ENCODE results near the gene CCNL2.

- TF ChIP-seq CTCF (conservative IDR thresholded peaks at IDR 0.05; ENCODE audit: low read depth, low read length), result peak; percentile 50; the same call in 1 of the 2 replicates
- TF ChIP-seq EZH2 (IDR thresholded peaks at IDR 0.05; ENCODE audit: borderline replicate concordance, low read depth, low read length, poor library complexity, severe bottlenecking), result no peak
These were observed 49.7 kb downstream of the CCNL2 start, which contains the start of gene DVL1 for GRCh38 chr1:1349256-1350012.
